Hepatocyte (in vitro differentiated cells): ENCODE results near the gene MSX1. TPM values are rescaled to one million over a fixed set of nuclear protein-coding genes. Genes with fewer than 3 reads are reported as not detected.

Source experiments
- DNase-seq: peaks from one replicate; pipeline ENCODE4 v3.0.0-alpha.2; 2016; ENCODE audit warnings: low spot score
- H2AFZ ChIP-seq: fragments of 200-600 bp; sonication (generic); 2 replicates; pipeline ENCODE4 v1.6.0; 2016; ENCODE audit warnings: antibody characterized with exemption, mild to moderate bottlenecking
- H3K27ac ChIP-seq: fragments of 200-600 bp; sonication (generic); 2 replicates; pipeline ENCODE4 v1.5.1; 2016; ENCODE audit warnings: mild to moderate bottlenecking
- H3K27me3 ChIP-seq: fragments of 200-600 bp; sonication (generic); 2 replicates; pipeline ENCODE4 v1.6.1; 2016
- H3K36me3 ChIP-seq: fragments of 200-600 bp; sonication (generic); replicated peaks from 2 replicates; pipeline ENCODE4 v1.5.1; 2016; ENCODE audit warnings: low read depth; ENCODE audit not compliant: insufficient read depth
- H3K4me1 ChIP-seq: fragments of 200-600 bp; sonication (generic); 2 replicates; pipeline ENCODE4 v1.5.1; 2016; ENCODE audit warnings: mild to moderate bottlenecking, moderate library complexity; ENCODE audit not compliant: insufficient read depth
- H3K4me2 ChIP-seq: fragments of 200-600 bp; sonication (generic); 2 replicates; pipeline ENCODE4 v1.6.0; 2016
- H3K4me3 ChIP-seq: fragments of 200-600 bp; sonication (generic); 2 replicates; pipeline ENCODE4 v1.5.1; 2016; ENCODE audit warnings: mild to moderate bottlenecking
- H3K79me2 ChIP-seq: fragments of 200-600 bp; sonication (generic); 2 replicates; pipeline ENCODE4 v1.6.0; 2017; ENCODE audit warnings: mild to moderate bottlenecking
- H3K9me2 ChIP-seq: fragments of 200-600 bp; sonication (generic); replicated peaks from 2 replicates; pipeline ENCODE4 v1.6.0; 2017; ENCODE audit warnings: mild to moderate bottlenecking; ENCODE audit not compliant: insufficient read depth
- H3K9me3 ChIP-seq: fragments of 200-600 bp; sonication (generic); 2 replicates; pipeline ENCODE4 v1.5.1; 2016; ENCODE audit warnings: low read depth, mild to moderate bottlenecking
- H4K20me1 ChIP-seq: fragments of 200-600 bp; sonication (generic); 2 replicates; pipeline ENCODE4 v1.6.0; 2016; ENCODE audit warnings: mild to moderate bottlenecking; ENCODE audit not compliant: insufficient read depth, poor library complexity, severe bottlenecking
- EZH2 ChIP-seq: fragments of 200-600 bp; sonication (generic); IDR thresholded peaks from 2 replicates; pipeline ENCODE4 v1.6.1; 2016; ENCODE audit warnings: antibody characterized with exemption, mild to moderate bottlenecking, borderline replicate concordance
- EZH2phosphoT487 ChIP-seq: fragments of 200-600 bp; sonication (generic); IDR thresholded peaks from one replicate; pipeline ENCODE4 v1.6.1; 2018; ENCODE audit warnings: antibody characterized with exemption, mild to moderate bottlenecking, low read depth, moderate library complexity; ENCODE audit not compliant: unreplicated experiment, severe bottlenecking
- WGBS: methylation state at CpG from one replicate; pipeline ENCODE4 v1.1.6; 2016; ENCODE audit warnings: low lambda C conversion rate; ENCODE audit errors: missing lambda C conversion rate; 5-methylcytosine and 5-hydroxymethylcytosine counted together
- polyA plus RNA-seq: library from polyadenylated mRNA; unstranded; fragments of >200 nt; fragmentation: Nextera tagmentation; extraction: Ambion mirVana; gene quantifications from 2 replicates; pipeline ENCODE4 v1.2.1, GENCODE V29; 2016
- total RNA-seq: library from RNA; depleted of rRNA; stranded (reverse); fragments of >200 nt; gene quantifications from 2 replicates; pipeline ENCODE4 v1.2.3, GENCODE V29; 2014
- TF ChIP-seq, protein P1 (sequence below): fragments of 200-600 bp; sonication (generic); IDR thresholded peaks from 2 replicates; pipeline ENCODE4 v1.5.1; 2016; ENCODE audit warnings: antibody characterized with exemption, mild to moderate bottlenecking; ENCODE audit not compliant: poor library complexity

The MSX1 gene
- total and polyA plus RNA-seq, 2 experiments from 2014 or later = 25.4 to 30.4 TPM

DNA sequence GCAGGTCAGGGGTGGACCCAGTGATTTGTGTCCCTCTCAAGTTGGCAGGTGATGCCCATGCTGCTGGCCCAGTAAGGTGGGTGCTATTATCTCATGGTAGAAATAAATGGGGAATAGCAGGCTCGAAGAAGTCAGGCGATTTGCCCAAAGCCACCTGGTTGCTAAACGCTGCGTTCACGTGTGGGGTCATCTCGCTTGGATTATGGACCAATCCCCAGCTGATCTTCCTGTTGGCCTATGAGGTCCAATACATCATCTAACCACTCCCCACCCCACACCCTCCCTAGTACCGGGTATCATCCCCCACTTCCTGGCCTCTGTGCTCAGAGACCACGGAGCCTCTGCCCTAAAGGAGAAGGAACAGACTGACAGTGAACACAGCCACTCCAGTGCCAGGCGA, 18.3 kb upstream of the MSX1 start:
- TF ChIP-seq, protein P1, sequence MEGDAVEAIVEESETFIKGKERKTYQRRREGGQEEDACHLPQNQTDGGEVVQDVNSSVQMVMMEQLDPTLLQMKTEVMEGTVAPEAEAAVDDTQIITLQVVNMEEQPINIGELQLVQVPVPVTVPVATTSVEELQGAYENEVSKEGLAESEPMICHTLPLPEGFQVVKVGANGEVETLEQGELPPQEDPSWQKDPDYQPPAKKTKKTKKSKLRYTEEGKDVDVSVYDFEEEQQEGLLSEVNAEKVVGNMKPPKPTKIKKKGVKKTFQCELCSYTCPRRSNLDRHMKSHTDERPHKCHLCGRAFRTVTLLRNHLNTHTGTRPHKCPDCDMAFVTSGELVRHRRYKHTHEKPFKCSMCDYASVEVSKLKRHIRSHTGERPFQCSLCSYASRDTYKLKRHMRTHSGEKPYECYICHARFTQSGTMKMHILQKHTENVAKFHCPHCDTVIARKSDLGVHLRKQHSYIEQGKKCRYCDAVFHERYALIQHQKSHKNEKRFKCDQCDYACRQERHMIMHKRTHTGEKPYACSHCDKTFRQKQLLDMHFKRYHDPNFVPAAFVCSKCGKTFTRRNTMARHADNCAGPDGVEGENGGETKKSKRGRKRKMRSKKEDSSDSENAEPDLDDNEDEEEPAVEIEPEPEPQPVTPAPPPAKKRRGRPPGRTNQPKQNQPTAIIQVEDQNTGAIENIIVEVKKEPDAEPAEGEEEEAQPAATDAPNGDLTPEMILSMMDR = no peak
- TF ChIP-seq EZH2phosphoT487 = no peak
- no peak for TF ChIP-seq EZH2
- 92% methylated on average over 9 of the region's 9 CpGs for WGBS
- Histone ChIP-seq H3K4me1 (peaks cover 6% of the 10 kb centered on the region), H3K9me2 (no peaks in the 10 kb centered on the region), H2AFZ (no peak overlapping the region), H3K79me2 (no peaks in the 10 kb centered on the region), H3K9me3 (no peaks in the 10 kb centered on the region), H3K27me3 (peaks cover 8% of the 10 kb centered on the region), H3K4me2 (no peak overlapping the region), H3K4me3 (no peak overlapping the region), H4K20me1 (no peaks in the 10 kb centered on the region), H3K36me3 (no peaks in the 10 kb centered on the region), H3K27ac (no peak overlapping the region)
- DNase-seq = no peak

DNA sequence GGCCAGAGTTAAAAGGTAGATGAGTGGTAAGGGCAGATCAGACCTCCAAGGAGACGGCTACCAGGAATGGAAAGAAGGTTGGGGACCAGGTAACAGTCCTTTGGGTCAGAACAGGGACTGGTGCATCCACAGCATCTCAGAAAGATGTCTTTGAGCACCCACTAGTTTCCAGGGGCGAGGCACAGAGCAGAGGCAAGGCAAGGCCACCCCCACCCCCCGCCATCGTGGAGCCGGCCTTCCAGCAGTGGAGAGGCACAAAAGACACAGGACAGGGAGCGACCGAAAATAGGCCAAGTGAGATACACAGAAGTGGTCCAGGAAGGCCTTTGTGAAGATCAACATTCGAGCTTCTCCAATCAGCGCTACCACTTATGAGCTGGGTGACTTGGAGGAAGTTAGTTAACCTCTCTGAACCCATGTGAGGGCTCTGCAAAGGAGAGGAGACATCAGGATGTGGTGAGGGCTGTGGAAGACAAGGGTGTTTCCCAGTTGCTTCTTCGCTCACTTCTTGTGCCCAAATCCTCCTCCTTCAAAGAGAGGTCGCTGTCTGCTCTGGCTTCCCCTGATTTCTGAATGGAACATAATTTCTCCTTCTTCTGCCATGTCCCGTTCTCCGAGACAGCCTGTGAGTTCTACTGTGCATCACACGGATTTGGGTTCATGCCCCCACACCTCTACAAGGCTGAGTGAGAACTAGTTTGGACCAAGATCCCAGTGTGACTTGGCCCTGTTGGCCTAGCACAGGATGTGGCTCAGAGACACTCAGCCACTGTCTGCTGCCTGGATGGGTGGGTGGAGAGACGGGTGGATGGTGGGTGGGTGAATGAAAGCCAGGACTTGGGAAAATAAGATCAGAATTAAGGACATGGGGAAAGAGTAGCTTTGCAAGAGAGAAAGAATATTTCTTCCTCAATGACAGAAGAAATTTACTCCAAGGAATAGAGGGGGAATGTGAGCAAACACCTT, 16.7 kb upstream of the MSX1 start:
- Histone ChIP-seq H3K36me3 (no peaks in the 10 kb centered on the region), H3K4me1 (peaks cover 6% of the 10 kb centered on the region), H2AFZ (no peak overlapping the region), H3K4me3 (no peak overlapping the region), H3K27me3 (peaks cover 13% of the 10 kb centered on the region), H3K4me2 (no peak overlapping the region), H4K20me1 (no peaks in the 10 kb centered on the region), H3K9me2 (no peaks in the 10 kb centered on the region), H3K79me2 (no peaks in the 10 kb centered on the region), H3K27ac (no peak overlapping the region), H3K9me3 (no peaks in the 10 kb centered on the region)
- 91% methylated on average over 15 of the region's 15 CpGs for WGBS
- no peak for TF ChIP-seq EZH2
- TF ChIP-seq, protein P1 = no peak
- no peak for TF ChIP-seq EZH2phosphoT487
- no peak for DNase-seq

DNA sequence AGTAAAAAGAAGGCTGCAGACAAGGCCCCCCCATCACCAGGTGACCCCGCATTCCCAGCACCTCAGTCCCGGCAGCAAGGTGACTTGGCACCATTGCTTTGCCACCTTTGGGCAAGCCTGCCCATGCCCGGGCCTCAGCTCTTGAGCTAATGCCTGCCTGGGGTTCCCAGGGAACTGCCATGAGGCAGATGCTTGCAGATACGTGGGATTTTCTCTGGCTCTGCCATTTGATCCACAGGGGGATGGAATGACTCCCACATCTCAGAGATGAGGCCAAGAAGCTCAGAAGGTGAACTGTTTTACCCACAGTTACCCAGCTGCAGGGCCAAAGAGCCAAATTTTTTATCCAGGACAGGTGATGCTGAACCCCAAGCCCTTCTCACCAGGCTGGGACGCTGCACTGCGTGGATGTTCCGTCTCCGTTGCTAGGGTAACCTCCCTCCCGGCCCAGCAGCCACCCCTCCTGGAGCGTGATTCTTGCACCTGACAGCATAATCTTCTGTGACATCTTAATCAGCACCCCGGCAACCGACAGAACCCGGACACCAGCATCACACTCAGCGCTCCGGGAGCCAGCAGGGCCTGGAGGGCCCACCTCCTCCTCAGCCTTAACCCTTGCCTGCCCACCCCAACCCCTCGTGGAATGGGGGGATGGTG, 15.7 kb upstream of the MSX1 start:
- WGBS = 36% methylated on average over 16 of the region's 16 CpGs
- no peak overlapping the region for H3K4me2 ChIP-seq

More for the DNA sequence above, 15.7 kb upstream of the MSX1 start:
- H3K27me3 ChIP-seq = peaks cover 13% of the 10 kb centered on the region
- H3K36me3 ChIP-seq = no peaks in the 10 kb centered on the region
- H3K27ac ChIP-seq = no peak overlapping the region
- no peak for TF ChIP-seq EZH2phosphoT487
- TF ChIP-seq, protein P1 = no peak
- no peak for TF ChIP-seq EZH2
- H3K9me3 ChIP-seq = no peaks in the 10 kb centered on the region
- H3K4me3 ChIP-seq = no peak overlapping the region
- peaks cover 5% of the 10 kb centered on the region for H3K4me1 ChIP-seq
- no peaks in the 10 kb centered on the region for H3K9me2 ChIP-seq
- no peak for DNase-seq
- no peaks in the 10 kb centered on the region for H4K20me1 ChIP-seq
- H3K79me2 ChIP-seq = no peaks in the 10 kb centered on the region
- no peak overlapping the region for H2AFZ ChIP-seq
